ENCODE measurements around the gene RRP1.

RRP1 gene

GRCh38 chr21:43851593-43851992, 62.2 kb downstream of the RRP1 start:
- H3K27ac ChIP-seq = no peak overlapping the region
- TF ChIP-seq ZFX (IDR thresholded peaks at IDR 0.05) (no peak), CTCF (conservative IDR thresholded peaks at IDR 0.05) (no peak)

DNA sequence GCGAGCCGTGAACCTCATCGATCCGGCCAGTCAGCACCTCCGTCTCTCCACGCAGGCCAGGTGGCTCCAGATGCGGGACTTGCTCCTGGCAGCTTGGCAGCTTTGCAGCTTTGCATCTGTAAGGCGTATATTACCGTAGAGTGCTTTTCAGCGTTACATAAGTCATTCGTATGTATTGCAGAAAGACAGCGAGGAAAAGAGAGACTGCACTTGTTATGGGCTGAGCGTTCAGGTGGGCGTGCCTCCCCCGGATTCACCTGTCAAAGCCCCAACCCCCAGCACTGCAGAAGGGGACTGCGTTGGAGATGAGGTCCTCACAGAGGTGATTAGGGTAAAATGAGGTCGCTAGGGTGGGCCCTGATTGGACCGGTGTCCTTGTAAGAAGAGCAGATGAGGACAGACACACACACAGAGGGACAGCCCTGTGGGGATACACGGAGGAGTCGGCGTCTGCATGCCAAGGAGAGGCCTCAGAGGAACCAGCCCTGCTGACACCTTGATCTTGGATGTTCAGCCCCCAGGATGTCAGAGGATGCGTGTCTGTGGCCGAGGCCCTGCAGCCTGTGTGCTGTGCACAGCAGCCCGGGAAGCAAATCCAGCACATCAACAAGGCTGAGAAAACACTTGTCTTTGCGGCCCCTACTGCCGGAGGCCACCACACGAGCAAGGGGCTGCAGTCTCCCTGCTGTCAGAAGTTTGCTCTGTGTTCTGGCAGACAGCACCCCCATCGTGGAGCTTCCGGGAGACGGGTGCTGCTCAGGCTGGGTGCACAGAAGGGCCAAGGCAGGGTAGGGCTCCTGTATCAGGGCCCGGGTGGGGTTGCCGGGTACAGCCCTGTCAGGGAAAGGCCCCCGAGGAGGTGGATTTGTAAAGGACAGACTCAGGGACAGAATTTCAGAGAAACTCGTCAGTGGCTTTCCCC, 64.7 kb downstream of the RRP1 start:
- TF ChIP-seq ZFX (IDR thresholded peaks at IDR 0.05) (no peak), CTCF (conservative IDR thresholded peaks at IDR 0.05) (no peak)
- no peak overlapping the region for H3K27ac ChIP-seq

All from C4-2B (cell line).